NK-92 treated with Interleukin-12 subunit alpha and Interleukin-12 subunit beta, amount 100 ng/mL, for 24 hours (cell line): ENCODE results near the gene NOMO2.
"Not testable (repeated sequence)": the region's sequence is repeated elsewhere in the genome, so short reads cannot be mapped to it uniquely, and the experiment has no call there.

Experiments used
- DNase-seq: peaks from one replicate; lab custom pipeline; 2025; lab: John Stamatoyannopoulos, UW

The NOMO2 gene

GRCh38 chr16:18518536-18519283, 43.2 kb downstream of the NOMO2 start:
- DNase-seq, result not testable (repeated sequence)

- not testable (repeated sequence) for DNase-seq
Measured at GRCh38 chr16:18498430-18498829, 63.5 kb downstream of the NOMO2 start.

GRCh38 chr16:18497032-18497431, 64.9 kb downstream of the NOMO2 start:
- not testable (repeated sequence) for DNase-seq

GRCh38 chr16:18492118-18492897, 69.6 kb downstream of the NOMO2 start:
- DNase-seq, result not testable (repeated sequence)

GRCh38 chr16:18436025-18436424, 125.9 kb downstream of the NOMO2 start:
- not testable (repeated sequence) for DNase-seq

- not testable (repeated sequence) for DNase-seq
Measured at GRCh38 chr16:18415827-18416226, 146.1 kb downstream of the NOMO2 start.

GRCh38 chr16:18409532-18410293, 152.2 kb downstream of the NOMO2 start:
- not testable (repeated sequence) for DNase-seq

GRCh38 chr16:18401851-18402657, 159.8 kb downstream of the NOMO2 start:
- not testable (repeated sequence) for DNase-seq

- not testable (repeated sequence) for DNase-seq
Measured at GRCh38 chr16:18401159-18401558, 160.7 kb downstream of the NOMO2 start.

GRCh38 chr16:18394363-18394762, 167.5 kb downstream of the NOMO2 start:
- DNase-seq, result not testable (repeated sequence)

GRCh38 chr16:18387767-18388166, 174.1 kb downstream of the NOMO2 start:
- not testable (repeated sequence) for DNase-seq

- not testable (repeated sequence) for DNase-seq
Measured at GRCh38 chr16:18386517-18386916, 175.4 kb downstream of the NOMO2 start.

- DNase-seq, result not testable (repeated sequence)
Measured at GRCh38 chr16:18385285-18385684, 176.6 kb downstream of the NOMO2 start.

GRCh38 chr16:18384869-18385268, 177.0 kb downstream of the NOMO2 start:
- not testable (repeated sequence) for DNase-seq

GRCh38 chr16:18384098-18384636, 177.7 kb downstream of the NOMO2 start:
- DNase-seq, result not testable (repeated sequence)

- DNase-seq, result not testable (repeated sequence)
Measured at GRCh38 chr16:18382696-18383095, 179.2 kb downstream of the NOMO2 start.
